A549 (cell line): ENCODE data around the gene CAMKK2.

ENCODE experiments used
- CHD2 ChIP-seq: fragments of 150-350 bp; IDR thresholded peaks from 2 replicates; pipeline ENCODE4 v1.6.1; 2014; ENCODE audit warnings: low read length; ENCODE audit not compliant: partially characterized antibody
- CTCF ChIP-seq: fragments of >200 bp; sonication (Bioruptor Twin); formaldehyde crosslinking; IDR thresholded peaks from 3 replicates; pipeline ENCODE4 v1.5.1; 2016
- EP300 ChIP-seq, 2 experiments: fragments of >200 bp; sonication (Bioruptor Twin); formaldehyde crosslinking; IDR thresholded peaks; 2 replicates in 1 of 2; 3 replicates in 1 of 2; pipeline ENCODE4 v1.6.1; 2016 to 2017
- KDM1A ChIP-seq: fragments of 200-600 bp; sonication (generic); IDR thresholded peaks from 2 replicates; pipeline ENCODE4 v1.6.1; 2016; ENCODE audit warnings: low read depth, mild to moderate bottlenecking
- MAFK ChIP-seq: fragments of 450-650 bp; IDR thresholded peaks from 2 replicates; pipeline ENCODE4 v1.6.1; 2014; ENCODE audit not compliant: partially characterized antibody
- MAX ChIP-seq: IDR thresholded peaks from 2 replicates; pipeline ENCODE4 v1.6.1; 2012
- MYC ChIP-seq: IDR thresholded peaks from 2 replicates; pipeline ENCODE4 v1.6.1; 2012; ENCODE audit warnings: mild to moderate bottlenecking, inconsistent platforms, low read length, improper control_type of control experiment, borderline replicate concordance
- POLR2A ChIP-seq: IDR thresholded peaks from 2 replicates; pipeline ENCODE4 v1.6.1; 2012; ENCODE audit warnings: mild to moderate bottlenecking, low read length
- REST ChIP-seq: fragments of 200-600 bp; sonication (generic); IDR thresholded peaks from 2 replicates; pipeline ENCODE4 v1.6.1; 2016; ENCODE audit warnings: antibody characterized with exemption, mild to moderate bottlenecking, moderate library complexity
- SMC3 ChIP-seq: fragments of >200 bp; sonication (Bioruptor Twin); formaldehyde crosslinking; IDR thresholded peaks from 3 replicates; pipeline ENCODE4 v1.6.1; 2018; ENCODE audit warnings: inconsistent platforms
- ZNF302 ChIP-seq: fragments of 250-450 bp; sonication (Bioruptor Pico); IDR thresholded peaks from 2 replicates; pipeline ENCODE4 v1.9.0; 2021; ENCODE audit warnings: inconsistent platforms, mild to moderate bottlenecking, moderate library complexity

- TF ChIP-seq CTCF (no peak), MAFK (no peak), MAX (no peak), EP300 (IDR thresholded peaks at IDR 0.05) (no peak), KDM1A (no peak), MYC (no peak), CHD2 (no peak), REST (no peak), ZNF302 (CRISPR knock-in tag) (no peak), SMC3 (no peak), POLR2A (no peak)
Observed at GRCh38 chr12:121345151-121345815, 48.8 kb upstream of the CAMKK2 start.
